Endodermal cell (in vitro differentiated cells): ENCODE results near the gene BEND6. TPM values are rescaled to one million over a fixed set of nuclear protein-coding genes. Genes with fewer than 3 reads are reported as not detected.

Experiments used
- DNase-seq: peaks from one replicate; pipeline ENCODE4 v3.0.0-alpha.2; 2017
- H3K27ac ChIP-seq: 2 replicates; pipeline ENCODE4 v1.5.1; 2013; ENCODE audit warnings: mild to moderate bottlenecking, low read depth, low read length, moderate library complexity
- H3K27me3 ChIP-seq: 2 replicates; pipeline ENCODE4 v1.6.1; 2013; ENCODE audit warnings: mild to moderate bottlenecking, low read length, moderate library complexity; ENCODE audit not compliant: insufficient read depth, control insufficient read depth, poor library complexity, severe bottlenecking
- H3K36me3 ChIP-seq: 2 replicates; pipeline ENCODE4 v1.7.0; 2013; ENCODE audit warnings: mild to moderate bottlenecking, low read length, moderate library complexity; ENCODE audit not compliant: control insufficient read depth, insufficient read depth
- H3K4me1 ChIP-seq: one replicate; pipeline ENCODE4 v1.7.0; 2013; ENCODE audit warnings: low read length; ENCODE audit not compliant: control insufficient read depth, insufficient read depth
- H3K4me3 ChIP-seq: 2 replicates; pipeline ENCODE4 v1.5.1; 2013; ENCODE audit warnings: mild to moderate bottlenecking, low read length, moderate library complexity
- H3K9ac ChIP-seq: 2 replicates; pipeline ENCODE4 v1.6.1; 2013; ENCODE audit warnings: mild to moderate bottlenecking, low read length, moderate library complexity; ENCODE audit not compliant: poor library complexity, severe bottlenecking; ENCODE audit errors: extremely low read depth
- H3K9me3 ChIP-seq: 2 replicates; pipeline ENCODE4 v1.6.1; 2013; ENCODE audit warnings: mild to moderate bottlenecking, low read length, moderate library complexity; ENCODE audit not compliant: control insufficient read depth
- H3K27ac Mint-ChIP-seq: 2 replicates; pipeline ENCODE4 v1.8.0; 2020; ENCODE audit warnings: mixed read lengths
- H3K27me3 Mint-ChIP-seq: 2 replicates; pipeline ENCODE4 v1.8.0; 2021; ENCODE audit warnings: mild to moderate bottlenecking, mixed read lengths; ENCODE audit not compliant: insufficient read depth
- H3K36me3 Mint-ChIP-seq: 2 replicates; pipeline ENCODE4 v1.8.0; 2020; ENCODE audit warnings: low read depth, mixed read lengths
- H3K4me1 Mint-ChIP-seq: 2 replicates; pipeline ENCODE4 v1.8.0; 2020; ENCODE audit warnings: mixed read lengths
- H3K4me3 Mint-ChIP-seq: 2 replicates; pipeline ENCODE4 v1.8.0; 2020; ENCODE audit warnings: mild to moderate bottlenecking, moderate library complexity, mixed read lengths
- H3K9me3 Mint-ChIP-seq: 2 replicates; pipeline ENCODE4 v1.8.0; 2020; ENCODE audit warnings: mild to moderate bottlenecking, mixed read lengths
- CTCF ChIP-seq: fragments of 200-600 bp; sonication (generic); conservative IDR thresholded peaks from 2 replicates; pipeline ENCODE4 v1.5.0; 2021; ENCODE audit warnings: antibody characterized with exemption, mild to moderate bottlenecking
- WGBS, 2 experiments: methylation state at CpG; one replicate each; pipeline versions ENCODE4 v1.1.5 to v1.1.7; 2013; ENCODE audit warnings: missing lambda C conversion rate in 2 of 2, mixed read lengths in 1 of 2; ENCODE audit not compliant: insufficient coverage in 1 of 2, insufficient read length in 1 of 2; 5-methylcytosine and 5-hydroxymethylcytosine counted together
- total RNA-seq, 2 donors: library from RNA; stranded (reverse); fragmentation: NEBNext Ultra II Directional in 1 of 2; extraction: Animal tissue kit (Norgen Biotek cat#: 25700) in 1 of 2; gene quantifications; 2 replicates in 1 of 2; 3 replicates in 1 of 2; pipeline ENCODE4 v1.2.1, GENCODE V29; 2021

The BEND6 gene
- total RNA-seq, 2 donors from 2014 or later = 0.57 to 0.95 TPM

GRCh38 chr6:56946368-56946767 lies 8.5 kb upstream of the BEND6 start:
- Histone ChIP-seq H3K4me3 (no peak overlapping the region), H3K36me3 (no peaks in the 10 kb centered on the region), H3K9ac (no peak overlapping the region), H3K27ac (no peak overlapping the region), H3K9me3 (peaks cover 6% of the 10 kb centered on the region), H3K4me1 (no peaks in the 10 kb centered on the region), H3K27me3 (no peaks in the 10 kb centered on the region)
- Mint-ChIP-seq H3K36me3 (no peaks in the 10 kb centered on the region), H3K27me3 (no peaks in the 10 kb centered on the region), H3K4me1 (no peaks in the 10 kb centered on the region), H3K27ac (no peak overlapping the region), H3K9me3 (peaks cover 5% of the 10 kb centered on the region), H3K4me3 (no peak overlapping the region)
- 73% methylated on average over 2 of the region's 2 CpGs; no CpG with 5 or more reads in 1 of the 2 experiments for WGBS, 2 experiments
- TF ChIP-seq CTCF = no peak
- no peak for DNase-seq

- H3K27me3 Mint-ChIP-seq = peaks cover 12% of the 10 kb centered on the region
- H3K9me3 ChIP-seq = no peaks in the 10 kb centered on the region
- H3K4me1 ChIP-seq = no peaks in the 10 kb centered on the region
- no peaks in the 10 kb centered on the region for H3K36me3 ChIP-seq
- no peak overlapping the region for H3K4me3 ChIP-seq
- H3K27me3 ChIP-seq = peaks cover 6% of the 10 kb centered on the region
- H3K27ac Mint-ChIP-seq = no peak overlapping the region
- H3K9me3 Mint-ChIP-seq = no peaks in the 10 kb centered on the region
- TF ChIP-seq CTCF = no peak
- H3K36me3 Mint-ChIP-seq = no peaks in the 10 kb centered on the region
- H3K27ac ChIP-seq = no peak overlapping the region
- H3K4me1 Mint-ChIP-seq = no peaks in the 10 kb centered on the region
- no peak overlapping the region for H3K4me3 Mint-ChIP-seq
- DNase-seq = no peak
- no peak overlapping the region for H3K9ac ChIP-seq
- 89 to 100% methylated on average over 1 of the region's 1 CpG for WGBS, 2 experiments
These were observed 7.0 kb upstream of the BEND6 start for GRCh38 chr6:56947924-56948323.

- H3K36me3 ChIP-seq = no peaks in the 10 kb centered on the region
- no peak overlapping the region for H3K9ac ChIP-seq
- no peaks in the 10 kb centered on the region for H3K4me1 ChIP-seq
- DNase-seq = no peak
- H3K27me3 ChIP-seq = peaks cover 19% of the 10 kb centered on the region
- H3K9me3 ChIP-seq = no peaks in the 10 kb centered on the region
- no peak for TF ChIP-seq CTCF
- no peak overlapping the region for H3K27ac ChIP-seq
- Mint-ChIP-seq H3K4me3 (no peak overlapping the region), H3K27ac (no peak overlapping the region), H3K4me1 (no peaks in the 10 kb centered on the region), H3K36me3 (no peaks in the 10 kb centered on the region), H3K27me3 (peaks cover 25% of the 10 kb centered on the region), H3K9me3 (no peaks in the 10 kb centered on the region)
- H3K4me3 ChIP-seq = no peak overlapping the region
- WGBS, 2 experiments = 85 to 91% methylated on average over 2 to 3 of the region's 3 CpGs
These were observed 5.6 kb upstream of the BEND6 start for GRCh38 chr6:56949265-56949664.
